Muscle of arm (tissue), 12 donors: ENCODE data around the gene DCAF6. TPM values are rescaled to one million over a fixed set of nuclear protein-coding genes. Genes with fewer than 3 reads are reported as not detected.

ENCODE experiments used
- DNase-seq: peaks from one replicate; pipeline ENCODE4 v3.0.0-alpha.2; 2013
- polyA plus RNA-seq, 12 donors: library from polyadenylated mRNA; unstranded; fragments of 120-200 nt; gene quantifications; one replicate each; pipeline ENCODE4 v1.2.1, GENCODE V29; 2013; ENCODE audit not compliant: insufficient read length in 12 of 12

The DCAF6 gene
- polyA plus RNA-seq, 12 donors = 59.6 to 147 (median 133) TPM; not detected in 1

DNA sequence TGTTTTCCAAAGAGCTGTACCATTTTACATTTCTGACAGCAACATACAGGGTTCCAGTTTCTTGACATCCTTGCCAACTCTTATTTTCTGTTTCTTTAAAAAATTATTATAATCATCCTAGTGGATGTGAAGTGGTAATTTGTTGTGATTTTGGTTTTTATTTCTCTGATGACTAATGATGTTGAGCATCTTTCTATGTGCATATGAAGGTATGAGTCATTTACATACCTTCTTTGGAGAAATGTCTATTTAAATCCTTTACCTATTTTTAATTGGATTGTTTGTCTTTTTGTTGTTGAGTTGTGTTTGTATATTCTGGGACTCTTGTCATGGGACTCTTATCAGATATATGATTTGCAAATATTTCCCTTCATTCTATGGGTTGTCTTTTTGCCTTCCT, 21.2 kb downstream of the DCAF6 start:
- DNase-seq = no peak

DNA sequence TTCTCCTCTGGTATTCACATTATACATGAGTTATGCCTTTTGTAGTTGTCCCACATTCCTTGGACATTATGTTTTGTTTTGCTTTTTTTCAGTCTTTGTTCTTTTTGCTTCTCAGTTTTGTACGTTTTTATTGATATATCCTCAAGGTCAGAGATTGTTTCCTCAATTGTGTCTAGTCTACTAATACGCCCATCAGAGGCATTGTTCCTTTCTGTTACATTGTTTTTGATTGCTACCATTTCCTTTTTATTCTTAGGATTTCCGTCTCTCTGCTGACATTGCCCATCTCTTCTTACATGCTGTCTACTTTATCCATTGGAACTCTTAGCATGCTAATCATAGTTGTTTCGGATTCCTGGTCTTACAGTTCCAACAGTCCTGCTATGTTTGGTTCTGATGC, 28.2 kb downstream of the DCAF6 start:
- DNase-seq = no peak

DNA sequence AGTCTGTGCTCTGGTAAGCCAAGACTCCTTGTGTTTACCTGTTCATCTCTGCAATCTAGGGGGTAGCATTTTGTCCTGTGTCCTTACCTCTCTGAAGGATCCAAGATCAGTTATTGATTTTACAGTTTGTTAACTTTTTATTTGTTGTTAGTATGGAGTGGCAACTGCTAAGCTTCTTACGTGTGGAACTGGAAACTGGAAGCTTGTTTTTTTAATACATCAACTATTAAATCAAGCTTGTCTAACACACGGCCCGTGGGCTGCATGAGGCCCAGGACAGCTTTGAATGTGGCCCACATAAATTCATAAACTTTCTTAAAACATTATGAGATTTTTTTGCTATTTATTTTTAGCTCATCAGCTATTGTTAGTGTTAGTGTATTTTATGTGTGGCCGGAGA, 29.6 kb downstream of the DCAF6 start:
- DNase-seq = no peak

DNA sequence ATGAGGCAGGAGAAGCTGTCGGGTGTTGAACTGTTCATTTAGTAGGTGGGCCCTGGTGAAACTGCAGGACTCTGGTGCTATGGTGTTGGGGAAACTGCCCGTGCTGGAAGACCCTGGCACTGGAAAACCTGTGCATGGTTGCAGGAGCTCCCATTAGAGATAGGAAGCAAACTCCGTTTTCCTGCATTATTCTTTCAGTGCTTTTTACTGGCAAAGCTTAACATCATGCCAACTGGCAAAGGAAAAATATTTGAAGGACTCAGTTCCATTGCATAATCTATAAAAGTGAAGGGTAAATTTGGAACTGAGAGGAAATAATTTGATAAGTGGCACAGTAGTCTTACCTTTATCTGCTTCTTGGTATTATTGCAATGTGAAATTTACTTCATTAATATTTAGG, 32.1 kb downstream of the DCAF6 start:
- DNase-seq = no peak

- no peak for DNase-seq
These were observed 37.3 kb downstream of the DCAF6 start for GRCh38 chr1:167973832-167974231.

DNA sequence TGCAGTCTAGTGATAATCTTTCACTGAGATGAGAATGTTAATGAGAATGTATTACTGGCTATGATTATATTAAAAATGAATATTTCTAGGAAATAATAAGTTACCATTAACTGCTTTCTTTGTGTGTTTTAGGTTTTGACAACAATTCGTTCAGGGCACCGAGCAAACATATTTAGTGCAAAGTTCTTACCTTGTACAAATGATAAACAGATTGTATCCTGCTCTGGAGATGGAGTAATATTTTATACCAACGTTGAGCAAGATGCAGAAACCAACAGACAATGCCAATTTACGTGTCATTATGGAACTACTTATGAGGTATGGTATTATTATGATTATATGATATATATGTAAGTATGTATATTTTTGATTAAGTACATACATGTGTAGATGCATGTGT, 38.2 kb downstream of the DCAF6 start:
- DNase-seq = no peak

GRCh38 chr1:167977245-167977644, 40.8 kb downstream of the DCAF6 start:
- no peak for DNase-seq

DNA sequence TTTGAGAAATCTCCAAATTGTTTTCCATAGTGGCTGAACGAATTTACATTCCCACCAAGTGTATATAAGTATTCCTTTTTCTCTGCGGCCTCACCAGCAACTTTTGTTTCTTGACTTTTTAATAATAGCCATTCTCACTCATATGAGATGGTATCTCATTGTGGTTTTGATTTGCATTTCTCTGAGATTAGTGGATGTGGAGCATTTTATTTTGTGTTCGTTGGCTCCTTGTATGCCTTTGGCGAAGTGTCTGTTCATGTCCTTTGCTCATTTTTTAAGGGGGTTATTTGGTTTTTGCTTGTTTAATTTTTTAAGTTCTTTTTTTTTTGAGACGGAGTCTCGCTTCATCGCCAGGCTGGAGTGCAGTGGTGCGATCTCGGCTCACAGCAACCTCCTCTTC, 45.5 kb downstream of the DCAF6 start:
- no peak for DNase-seq

DNA sequence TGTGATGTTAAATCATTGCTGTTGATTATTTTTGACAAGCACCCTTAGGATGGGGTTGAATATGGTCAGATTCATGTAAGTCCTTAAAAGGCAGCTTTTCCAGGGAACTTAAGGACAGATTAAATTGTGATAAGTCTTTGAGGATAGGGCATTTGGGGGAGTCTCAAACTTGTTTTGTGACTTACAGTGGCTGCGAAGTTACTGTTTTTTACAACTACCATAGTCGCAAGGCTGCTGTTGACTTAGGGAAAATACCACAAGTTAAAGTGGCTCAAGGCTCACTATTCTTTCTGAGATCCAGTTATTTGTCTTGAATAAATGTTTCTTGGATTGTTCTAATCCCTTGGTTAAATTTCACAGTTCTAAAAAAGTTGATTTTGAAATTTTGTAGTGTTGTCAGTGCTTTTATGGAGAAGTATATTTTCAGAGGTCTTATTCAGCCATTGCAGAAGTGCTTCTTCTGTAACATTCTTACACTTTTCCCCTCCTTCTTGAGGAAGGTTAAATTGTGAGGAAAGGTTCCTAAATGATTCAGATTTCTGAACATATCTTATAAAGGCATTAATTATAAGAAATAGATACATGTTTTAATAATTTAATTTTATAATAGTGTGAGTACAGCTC, 47.4 kb downstream of the DCAF6 start:
- no peak for DNase-seq

GRCh38 chr1:167984886-167985489, 48.5 kb downstream of the DCAF6 start:
- no peak for DNase-seq

GRCh38 chr1:167987174-167987573, 50.7 kb downstream of the DCAF6 start:
- no peak for DNase-seq

GRCh38 chr1:167991546-167991945, 55.1 kb downstream of the DCAF6 start:
- DNase-seq = no peak

DNA sequence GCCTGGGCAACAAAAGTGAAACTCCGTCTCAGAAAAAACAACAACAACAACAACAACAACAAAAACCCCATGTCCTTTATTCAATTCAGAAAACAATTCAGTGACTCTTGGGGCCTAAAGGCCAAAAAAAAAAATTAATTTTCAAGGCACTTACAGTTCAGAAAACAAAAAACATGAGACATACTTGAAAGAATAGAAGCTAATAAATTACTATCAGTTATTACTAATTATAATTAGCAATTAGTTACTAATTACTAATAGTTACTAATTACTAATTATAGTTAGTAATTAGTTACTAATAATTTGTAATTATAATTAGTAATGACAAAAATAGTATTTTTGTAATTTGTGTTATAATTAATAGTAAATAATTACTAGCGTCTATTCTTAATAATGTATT, 57.2 kb downstream of the DCAF6 start:
- DNase-seq = no peak

DNA sequence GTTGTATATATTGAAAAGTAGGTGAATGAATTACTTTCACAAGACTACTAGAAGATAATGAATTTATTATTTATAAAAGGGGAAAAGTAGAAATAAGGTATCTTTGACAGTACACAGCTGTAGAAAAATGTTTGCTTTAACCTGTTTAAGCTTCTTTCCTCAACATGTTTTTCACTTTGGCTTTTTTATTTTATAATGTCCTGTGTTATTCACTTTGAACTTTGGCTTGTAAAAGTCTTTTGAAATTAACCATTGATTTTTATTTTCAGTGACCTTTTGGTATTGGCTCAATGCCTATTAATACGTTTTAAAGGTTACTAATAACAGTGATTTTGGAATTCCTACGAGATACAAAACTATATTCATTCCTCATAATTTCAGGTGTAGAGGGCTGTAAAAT, 58.1 kb downstream of the DCAF6 start:
- DNase-seq = no peak

DNA sequence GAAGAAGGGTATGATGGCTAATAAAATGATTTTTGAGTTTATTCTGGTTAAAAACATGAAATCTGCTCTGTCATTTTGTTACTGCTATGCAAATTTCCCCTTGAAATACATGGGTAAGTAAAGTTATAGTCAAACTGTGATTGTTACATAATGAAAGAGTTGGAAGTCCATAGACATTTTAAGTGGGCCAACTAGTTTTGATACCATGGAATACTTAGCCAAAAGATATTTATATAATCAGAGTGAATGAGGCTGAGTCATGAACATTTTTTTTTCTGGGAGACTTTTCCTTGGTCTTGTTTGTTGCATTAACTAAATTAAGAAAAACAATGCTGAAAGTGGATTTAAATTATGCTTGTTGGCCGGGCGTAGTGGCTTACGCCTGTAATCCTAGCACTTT, 58.6 kb downstream of the DCAF6 start:
- DNase-seq = no peak

- DNase-seq = no peak
These were observed 59.8 kb downstream of the DCAF6 start for GRCh38 chr1:167996266-167996665.

- DNase-seq = no peak
These were observed 60.6 kb downstream of the DCAF6 start for GRCh38 chr1:167997037-167997575.

DNA sequence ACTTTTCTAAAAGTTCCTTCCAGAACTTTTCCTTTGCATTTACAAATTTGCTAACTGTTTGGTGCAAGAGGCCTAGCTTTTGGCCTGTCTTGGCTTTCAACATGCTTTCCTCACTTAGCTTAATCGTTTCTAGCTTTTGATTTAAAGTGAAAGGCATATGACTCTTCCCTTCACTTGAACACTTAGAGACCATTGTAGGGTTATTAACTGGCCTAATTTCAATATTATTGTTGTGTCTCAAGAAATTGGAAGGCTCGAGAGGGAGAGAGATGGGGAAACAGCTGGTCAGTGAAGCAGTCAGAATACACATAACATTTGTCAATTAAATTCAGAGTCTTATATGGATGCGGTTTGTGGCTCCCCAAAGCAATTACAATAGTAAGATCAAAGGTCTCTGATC, 63.4 kb downstream of the DCAF6 start:
- no peak for DNase-seq

DNA sequence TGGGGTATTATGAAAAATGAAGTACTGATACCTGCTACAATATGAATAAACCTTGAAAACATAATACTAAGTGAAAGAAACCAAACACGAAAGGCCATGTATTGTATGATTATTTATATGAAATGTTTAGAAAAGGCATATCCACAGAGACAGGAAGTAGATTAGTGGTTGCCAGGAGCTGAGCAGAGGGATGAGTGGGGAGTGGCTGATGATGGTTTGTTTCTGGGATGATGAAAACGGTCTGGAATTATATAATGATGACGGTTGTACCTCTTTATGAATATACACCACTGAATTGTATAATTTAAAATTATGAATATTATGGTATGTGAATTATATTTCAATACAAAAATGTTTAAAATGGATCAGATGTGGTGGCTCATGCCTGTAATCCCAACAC, 64.2 kb downstream of the DCAF6 start:
- DNase-seq = no peak

GRCh38 chr1:168001213-168001612, 64.7 kb downstream of the DCAF6 start:
- DNase-seq = no peak

- DNase-seq = no peak
These were observed 68.0 kb downstream of the DCAF6 start for GRCh38 chr1:168004531-168004930.

GRCh38 chr1:168005529-168005928, 69.0 kb downstream of the DCAF6 start:
- DNase-seq = no peak

DNA sequence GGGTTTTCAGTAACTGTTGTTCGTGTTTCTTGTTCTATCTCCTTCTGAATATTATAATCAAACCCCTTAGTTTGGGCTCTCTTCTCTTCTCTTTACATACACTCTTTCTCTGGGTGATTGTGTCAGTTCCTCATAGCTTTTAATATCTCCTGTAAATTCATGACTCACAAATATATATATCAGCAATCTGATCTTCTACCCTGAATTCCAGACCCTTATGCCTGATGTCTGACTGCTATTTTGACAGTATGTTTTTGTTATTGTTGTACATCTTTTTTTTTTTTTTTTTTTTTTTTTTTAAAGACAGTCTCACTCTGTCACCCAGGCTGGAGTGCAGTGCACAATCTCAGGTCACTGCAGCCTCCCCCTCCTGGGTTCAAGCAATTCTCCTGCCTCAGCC, 71.2 kb downstream of the DCAF6 start:
- no peak for DNase-seq

GRCh38 chr1:168008595-168008994, 72.1 kb downstream of the DCAF6 start:
- no peak for DNase-seq
